Mucosa of stomach (tissue), 1 donor: ENCODE results near the gene LTK.

ENCODE experiments used
- H3K27me3 ChIP-seq: one replicate; pipeline ENCODE4 v1.7.0; 2013; ENCODE audit warnings: mild to moderate bottlenecking, low read length; ENCODE audit not compliant: control insufficient read depth, insufficient read depth
- H3K36me3 ChIP-seq: one replicate; pipeline ENCODE4 v1.7.0; 2013; ENCODE audit warnings: low read length; ENCODE audit not compliant: control insufficient read depth, insufficient read depth
- H3K4me1 ChIP-seq: one replicate; pipeline ENCODE4 v1.7.0; 2013; ENCODE audit warnings: mild to moderate bottlenecking, low read length; ENCODE audit not compliant: control insufficient read depth, insufficient read depth
- H3K4me3 ChIP-seq: one replicate; pipeline ENCODE4 v1.7.0; 2013; ENCODE audit warnings: low read length
- H3K9ac ChIP-seq: one replicate; pipeline ENCODE4 v1.7.0; 2013; ENCODE audit warnings: mild to moderate bottlenecking, low read length, moderate library complexity
- H3K9me3 ChIP-seq: one replicate; pipeline ENCODE4 v1.7.0; 2013; ENCODE audit warnings: mild to moderate bottlenecking, low read length, moderate library complexity; ENCODE audit not compliant: control insufficient read depth
- donor health status: Pancreatic carcinoma.

Gene LTK

DNA sequence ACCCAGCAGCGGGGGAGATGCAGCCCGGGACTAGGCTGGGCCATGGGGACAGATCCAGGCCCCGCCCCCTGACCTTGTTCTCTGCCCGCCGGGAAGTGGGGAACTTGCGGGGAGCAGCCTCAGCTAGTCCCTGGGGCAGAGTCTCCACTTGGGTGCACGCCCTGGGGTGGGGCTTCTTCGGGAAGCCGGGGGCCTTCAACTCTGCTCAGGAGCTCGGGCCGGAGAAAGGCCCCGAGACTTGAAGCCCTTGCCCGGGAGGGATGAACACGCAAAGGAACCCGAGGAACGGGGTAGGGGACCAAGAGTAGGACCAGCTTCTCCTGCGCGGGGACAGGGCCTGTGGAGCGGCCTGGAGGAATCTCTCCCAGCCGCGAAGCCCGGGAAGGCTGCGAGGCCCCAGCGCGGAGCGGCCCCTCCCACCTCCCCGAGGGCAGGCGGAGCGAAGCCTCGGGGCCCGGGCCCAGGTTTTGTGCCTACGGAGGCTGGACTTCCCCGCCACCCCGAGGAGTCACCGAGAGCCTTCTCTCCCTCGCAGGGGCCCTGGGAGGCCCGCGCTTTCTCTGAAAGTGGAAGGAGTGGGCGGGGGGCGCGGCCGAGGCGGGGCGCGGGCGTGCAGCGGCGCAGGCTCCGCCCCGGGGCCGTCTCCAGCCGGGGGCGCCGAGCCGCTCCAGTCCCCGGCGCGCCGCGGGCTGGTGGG is 20.3 kb downstream of the LTK start, which contains the start of gene ITPKA:
TSS of gene ITPKA (plus strand) at position 670 of the 697 bp plus-strand sequence. CDS start 54 bp downstream, outside the sequence.
- peak within 1 kb of the TSS; percentile 63 for H3K4me3 ChIP-seq
- peak within 1 kb of the TSS; percentile 89 for H3K9ac ChIP-seq
- H3K4me1 ChIP-seq = peaks cover 44% of the 10 kb centered on the region
- peaks cover 10% of the 10 kb centered on the region for H3K27me3 ChIP-seq
- no peaks in the 10 kb centered on the region for H3K36me3 ChIP-seq
- H3K9me3 ChIP-seq = no peaks in the 10 kb centered on the region

DNA sequence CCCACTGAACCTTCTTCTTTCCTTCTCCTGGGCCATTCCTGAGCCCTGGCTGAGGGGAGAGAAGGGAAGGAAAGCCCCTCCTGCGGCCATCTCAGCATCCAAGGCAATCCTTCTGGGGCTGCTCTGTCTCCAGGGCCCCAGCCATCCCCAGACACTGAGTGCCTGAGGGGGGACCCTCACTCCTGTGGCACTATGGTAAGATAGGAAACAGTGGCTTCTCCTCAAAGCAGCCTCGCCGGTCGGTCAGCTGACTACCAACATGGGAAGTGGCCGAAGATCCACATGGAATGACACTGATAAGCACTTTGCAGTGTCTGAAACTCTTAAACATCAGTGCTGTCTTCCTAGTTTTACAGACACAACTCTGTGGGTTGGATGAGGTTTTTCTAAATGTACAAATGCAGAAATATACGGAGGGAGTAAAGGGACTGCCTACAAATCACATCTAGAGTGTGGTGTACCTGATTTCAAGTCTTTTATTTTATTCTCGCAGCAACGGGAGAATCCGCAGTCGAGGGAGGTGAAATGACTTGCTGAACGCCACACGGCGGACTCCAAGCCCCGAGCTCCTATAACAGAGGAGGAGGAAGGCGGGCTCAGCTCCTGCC is 20.9 kb downstream of the LTK start:
- Histone ChIP-seq H3K4me3 (peak overlapping the region; percentile 63), H3K4me1 (peaks cover 49% of the 10 kb centered on the region), H3K9me3 (no peaks in the 10 kb centered on the region), H3K27me3 (peaks cover 10% of the 10 kb centered on the region), H3K9ac (peak overlapping the region; percentile 89), H3K36me3 (no peaks in the 10 kb centered on the region)

DNA sequence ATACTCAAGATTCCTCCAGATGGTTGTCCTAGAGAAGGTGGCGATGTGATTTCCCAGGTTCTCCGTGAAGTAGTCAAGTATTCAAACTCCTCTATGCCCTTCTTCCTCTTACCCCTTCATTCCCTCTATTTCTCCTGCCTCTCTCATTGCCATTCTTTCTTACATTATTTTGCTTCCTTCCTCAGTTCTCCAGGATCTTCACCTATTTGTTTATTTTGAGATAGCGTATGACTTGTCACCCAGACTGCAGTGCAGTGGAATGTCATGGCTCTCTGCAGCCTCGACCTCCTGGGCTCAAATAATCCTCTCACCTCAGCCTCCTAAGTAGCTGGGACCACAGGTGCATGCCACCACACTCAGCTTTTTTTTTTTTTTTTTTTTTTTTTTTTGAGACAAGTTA is 21.7 kb downstream of the LTK start:
- Histone ChIP-seq H3K27me3 (peaks cover 10% of the 10 kb centered on the region), H3K4me1 (peaks cover 50% of the 10 kb centered on the region), H3K36me3 (no peaks in the 10 kb centered on the region), H3K9ac (no peak overlapping the region), H3K4me3 (no peak overlapping the region), H3K9me3 (no peaks in the 10 kb centered on the region)

DNA sequence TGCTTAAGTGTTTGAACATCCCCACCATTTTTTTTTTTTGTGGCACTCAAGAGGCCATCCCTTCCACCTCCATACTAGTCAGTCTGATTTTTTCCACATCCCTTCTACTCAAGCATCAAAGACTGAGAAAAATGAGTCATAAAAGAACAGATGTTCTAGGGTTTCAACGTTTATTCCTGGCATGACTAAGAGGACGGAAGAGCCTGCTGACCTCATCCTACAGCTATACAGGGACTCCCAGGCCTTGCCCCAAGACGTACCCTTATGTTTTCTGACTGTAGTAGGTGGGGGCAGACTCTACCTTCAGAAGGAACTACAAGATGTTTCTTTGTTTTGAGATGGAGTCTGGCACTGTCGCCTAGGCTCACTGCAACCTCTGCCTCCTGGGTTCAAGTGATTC is 23.3 kb downstream of the LTK start:
- H3K9me3 ChIP-seq = no peaks in the 10 kb centered on the region
- no peak overlapping the region for H3K4me3 ChIP-seq
- peaks cover 9% of the 10 kb centered on the region for H3K27me3 ChIP-seq
- no peaks in the 10 kb centered on the region for H3K36me3 ChIP-seq
- peaks cover 45% of the 10 kb centered on the region for H3K4me1 ChIP-seq
- H3K9ac ChIP-seq = no peak overlapping the region

DNA sequence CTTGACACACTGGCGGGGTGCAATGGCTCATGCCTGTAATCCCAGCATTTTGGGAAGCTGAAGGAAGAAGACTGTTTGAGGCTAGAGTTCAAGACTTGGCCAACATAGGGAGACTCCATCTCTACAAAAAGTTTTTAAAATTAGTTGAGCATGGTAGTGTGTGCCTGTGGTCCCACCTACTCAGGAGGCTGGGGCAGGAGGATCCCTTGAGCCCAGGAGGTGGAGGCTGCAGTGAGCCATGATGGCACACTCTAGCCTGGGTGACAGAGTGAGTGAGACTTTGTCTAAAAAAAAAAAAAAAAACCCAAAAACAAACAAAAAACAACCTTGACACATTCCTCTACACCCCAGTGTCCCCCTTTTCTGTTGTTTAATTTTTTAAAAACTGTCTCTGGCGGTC is 24.0 kb downstream of the LTK start:
- Histone ChIP-seq H3K9me3 (no peaks in the 10 kb centered on the region), H3K36me3 (no peaks in the 10 kb centered on the region), H3K4me1 (peaks cover 41% of the 10 kb centered on the region), H3K4me3 (no peak overlapping the region), H3K9ac (no peak overlapping the region), H3K27me3 (peaks cover 4% of the 10 kb centered on the region)

DNA sequence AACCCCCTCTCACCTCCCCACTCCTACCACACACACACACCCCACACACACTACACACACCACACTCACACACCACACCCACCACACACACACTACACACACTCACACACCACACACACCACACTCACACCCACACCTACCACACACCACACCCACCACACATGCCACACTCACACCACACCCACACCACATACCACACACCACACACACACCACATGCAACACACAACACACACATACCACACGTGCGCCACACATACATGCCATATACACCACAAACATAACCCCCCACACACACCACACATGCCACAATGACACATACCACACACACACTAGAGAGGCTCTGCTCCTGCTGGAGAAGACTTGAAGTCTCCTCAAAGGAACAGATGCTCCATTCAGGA is 25.8 kb downstream of the LTK start:
- no peak overlapping the region for H3K4me3 ChIP-seq
- H3K27me3 ChIP-seq = peaks cover 4% of the 10 kb centered on the region
- peaks cover 46% of the 10 kb centered on the region for H3K4me1 ChIP-seq
- H3K9me3 ChIP-seq = no peaks in the 10 kb centered on the region
- no peak overlapping the region for H3K9ac ChIP-seq
- H3K36me3 ChIP-seq = no peaks in the 10 kb centered on the region

DNA sequence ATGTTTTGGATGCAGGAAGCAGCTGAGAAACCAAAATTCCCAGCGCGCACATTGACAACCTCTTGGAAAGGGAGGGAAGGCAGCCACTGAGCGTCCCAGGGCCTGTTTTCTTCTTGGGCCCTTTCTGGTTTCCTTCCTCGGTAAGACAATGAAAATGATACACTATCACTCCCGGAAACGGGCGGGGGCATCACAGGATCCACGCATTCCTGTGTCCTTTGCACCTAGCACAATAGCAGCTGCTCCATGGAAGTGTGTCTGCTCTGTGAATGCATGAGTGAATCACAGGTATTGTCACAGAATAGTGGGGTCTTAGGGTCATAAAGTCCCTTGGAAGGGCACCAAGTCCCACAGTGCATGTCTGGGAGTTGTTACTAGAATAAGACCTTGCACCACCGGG is 26.2 kb downstream of the LTK start:
- H3K9me3 ChIP-seq = no peaks in the 10 kb centered on the region
- H3K4me3 ChIP-seq = no peak overlapping the region
- no peaks in the 10 kb centered on the region for H3K36me3 ChIP-seq
- no peak overlapping the region for H3K9ac ChIP-seq
- H3K27me3 ChIP-seq = peaks cover 4% of the 10 kb centered on the region
- peaks cover 42% of the 10 kb centered on the region for H3K4me1 ChIP-seq

DNA sequence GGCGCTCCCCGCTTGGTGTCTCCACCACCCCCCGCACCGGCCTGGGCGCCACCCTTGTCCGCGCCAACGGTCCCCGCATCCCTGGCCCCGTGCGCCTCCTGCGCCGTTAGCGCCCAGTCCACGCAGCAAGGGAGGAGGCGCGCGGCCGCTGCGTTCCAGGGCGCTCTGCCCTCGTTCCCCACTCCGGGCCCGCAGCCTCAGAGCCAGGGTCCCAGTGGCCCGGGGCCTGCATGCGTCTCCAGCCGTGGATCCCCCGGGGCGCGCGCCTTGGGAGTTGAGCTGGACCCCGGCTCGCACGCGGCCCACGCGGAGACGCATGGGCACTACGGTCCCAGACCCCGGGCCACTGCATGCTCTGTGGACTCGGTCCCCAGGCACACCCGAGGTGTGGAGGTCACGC is 27.3 kb downstream of the LTK start:
- H3K9me3 ChIP-seq = no peaks in the 10 kb centered on the region
- H3K9ac ChIP-seq = no peak overlapping the region
- H3K4me3 ChIP-seq = no peak overlapping the region
- peaks cover 38% of the 10 kb centered on the region for H3K4me1 ChIP-seq
- no peaks in the 10 kb centered on the region for H3K36me3 ChIP-seq
- H3K27me3 ChIP-seq = peaks cover 4% of the 10 kb centered on the region

DNA sequence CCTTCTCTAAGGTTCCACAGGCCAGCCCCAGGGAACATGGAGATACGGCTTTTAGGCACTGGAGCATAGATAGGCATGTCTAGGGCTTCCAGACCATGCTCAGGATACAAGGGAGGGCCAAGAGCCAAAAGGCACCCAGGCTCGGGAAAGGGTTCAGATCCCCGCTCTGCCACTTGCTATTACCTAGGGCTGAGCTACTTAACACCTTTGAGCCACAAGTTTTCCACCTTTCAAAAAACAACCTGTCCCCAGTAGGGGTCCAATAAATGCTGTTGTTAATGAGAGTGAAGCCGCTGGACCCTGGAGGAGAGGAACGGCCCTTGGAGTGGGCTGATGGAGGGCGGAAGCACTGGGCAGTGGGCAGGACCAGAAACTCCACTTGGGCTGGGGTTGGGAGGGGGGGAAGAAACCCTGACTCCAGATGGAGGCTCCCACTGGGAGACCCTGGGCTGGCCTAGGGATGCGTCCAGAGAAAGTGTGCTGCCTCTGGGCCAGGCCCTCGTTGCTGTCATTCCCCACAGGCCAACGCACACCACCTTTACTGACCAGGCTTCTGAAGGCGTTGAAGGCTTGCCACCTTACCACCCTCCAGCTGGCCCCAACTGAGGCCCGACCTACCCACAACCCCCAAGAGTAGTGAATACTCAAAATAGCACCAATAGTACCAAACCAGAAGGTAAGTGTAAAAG is 28.5 kb downstream of the LTK start:
- H3K27me3 ChIP-seq = no peaks in the 10 kb centered on the region
- H3K4me1 ChIP-seq = peaks cover 49% of the 10 kb centered on the region

DNA sequence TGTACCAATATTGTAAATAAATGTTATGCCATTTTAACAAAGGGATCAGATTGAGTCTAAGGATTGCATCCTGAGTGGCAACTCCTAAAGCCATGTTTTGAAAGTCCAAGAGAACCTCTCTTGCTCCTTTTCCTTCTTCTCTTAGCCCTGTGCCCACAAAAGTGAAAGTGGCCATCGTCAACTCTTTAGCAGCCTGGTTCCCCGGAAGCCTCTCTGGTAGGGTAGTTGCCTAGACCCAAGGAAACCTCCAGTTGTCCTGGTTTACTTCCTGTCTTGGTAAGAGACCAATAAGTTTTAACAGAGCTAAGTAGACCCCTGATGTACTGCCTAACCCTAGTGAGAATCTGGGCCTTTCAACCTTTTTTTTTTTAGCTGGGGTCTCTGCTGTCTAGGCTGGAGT is 30.1 kb downstream of the LTK start:
- H3K4me3 ChIP-seq = peak overlapping the region; percentile 42
- peaks cover 53% of the 10 kb centered on the region for H3K4me1 ChIP-seq
- no peaks in the 10 kb centered on the region for H3K27me3 ChIP-seq
- H3K9me3 ChIP-seq = no peaks in the 10 kb centered on the region
- H3K9ac ChIP-seq = peak overlapping the region; percentile 76
- H3K36me3 ChIP-seq = peaks cover 6% of the 10 kb centered on the region

More for the DNA sequence above, 28.5 kb downstream of the LTK start:
- no peak overlapping the region for H3K9ac ChIP-seq
- H3K4me3 ChIP-seq = no peak overlapping the region
- peaks cover 6% of the 10 kb centered on the region for H3K36me3 ChIP-seq
- no peaks in the 10 kb centered on the region for H3K9me3 ChIP-seq

DNA sequence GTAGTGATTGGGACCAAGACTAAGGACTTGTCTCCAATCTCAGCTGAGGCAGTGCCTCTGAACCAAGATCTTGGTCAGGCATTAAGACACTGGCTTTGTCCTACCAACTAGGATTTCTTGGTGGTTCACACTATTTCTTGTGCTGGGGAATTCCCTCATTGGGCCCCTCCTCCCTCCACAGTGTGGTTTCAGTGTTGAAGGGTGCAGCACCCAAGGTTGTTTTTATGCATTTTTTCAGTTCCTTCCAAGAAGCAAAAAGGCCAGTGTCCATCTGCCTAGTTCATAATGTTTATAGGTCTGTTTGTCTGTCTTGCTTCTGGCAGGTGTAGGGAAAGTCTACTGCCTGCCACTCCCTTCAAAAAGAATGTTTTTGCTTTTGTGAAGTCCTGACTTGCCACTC is 30.5 kb downstream of the LTK start:
- H3K9ac ChIP-seq = peak overlapping the region; percentile 76
- H3K36me3 ChIP-seq = peaks cover 6% of the 10 kb centered on the region

More for the DNA sequence above, 30.5 kb downstream of the LTK start:
- H3K4me1 ChIP-seq = peaks cover 52% of the 10 kb centered on the region
- H3K4me3 ChIP-seq = peak overlapping the region; percentile 42
- H3K9me3 ChIP-seq = no peaks in the 10 kb centered on the region
- no peaks in the 10 kb centered on the region for H3K27me3 ChIP-seq
